Measurements from ENCODE around the gene CTXND2. TPM values are rescaled to one million over a fixed set of nuclear protein-coding genes. Genes with fewer than 3 reads are reported as not detected.
"Not testable (repeated sequence)": the region's sequence is repeated elsewhere in the genome, so short reads cannot be mapped to it uniquely, and the experiment has no call there.

The CTXND2 gene
- total RNA-seq, 1 donor from 2014 or later, result not detected

DNA sequence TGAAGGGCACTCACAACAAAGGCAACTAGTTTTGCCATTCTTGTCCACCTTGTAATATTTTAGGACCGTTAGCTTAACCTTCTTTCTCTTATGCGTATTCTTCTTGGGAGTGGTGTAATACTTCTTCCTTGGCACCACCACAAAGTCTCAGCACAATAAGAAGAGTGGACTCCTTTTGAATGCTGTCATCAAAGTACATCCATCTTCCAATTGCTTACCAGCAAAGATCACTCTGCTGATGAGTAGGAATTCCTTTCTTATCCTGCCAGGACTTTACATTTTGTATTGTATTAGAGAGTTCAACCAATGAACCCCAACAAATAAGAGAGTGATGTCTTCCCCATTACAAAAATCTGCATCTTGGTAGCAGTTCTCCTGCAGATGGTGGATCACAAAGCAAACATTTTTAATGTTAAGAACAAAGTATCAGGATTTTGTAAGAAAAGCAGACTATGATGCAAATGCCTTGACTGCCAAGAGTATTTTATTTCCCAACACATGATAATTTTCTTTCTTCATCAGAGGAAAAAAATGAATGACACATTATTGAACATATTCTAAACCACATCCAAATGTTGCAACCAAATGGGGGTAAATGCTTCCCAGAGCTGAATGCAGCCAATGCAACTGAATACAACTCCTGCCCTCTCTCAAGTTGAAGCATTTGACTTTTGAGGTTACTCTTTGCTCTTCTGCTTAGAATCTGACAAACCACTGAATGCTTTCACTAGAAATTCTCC, 5.4 kb upstream of the CTXND2 start:
- Histone ChIP-seq H3K4me1 (no peaks in the 10 kb centered on the region), H3K27ac (replicated peaks) (peak overlapping the region; percentile 49), H3K27me3 (ENCODE audit: low read depth) (no peaks in the 10 kb centered on the region), H3K9me3 (replicated peaks) (no peaks in the 10 kb centered on the region), H3K4me3 (no peak overlapping the region), H3K36me3 (no peaks in the 10 kb centered on the region)
- TF ChIP-seq CTCF (IDR thresholded peaks at IDR 0.05; ENCODE audit: borderline replicate concordance), result no peak
- intact Hi-C loops (cut with micrococcal nuclease), result no loop called here
- DNase-seq, result no peak

- H3K4me1 ChIP-seq; DNase-seq; H3K36me3 ChIP-seq; H3K27me3 ChIP-seq (ENCODE audit: low read depth); H3K4me3 ChIP-seq; H3K27ac ChIP-seq (replicated peaks); intact Hi-C loops (cut with micrococcal nuclease); H3K9me3 ChIP-seq (replicated peaks): not testable (repeated sequence)
Observed at GRCh38 chr1:150883121-150883520, 3.8 kb upstream of the CTXND2 start.

- TF ChIP-seq CTCF (IDR thresholded peaks at IDR 0.05; ENCODE audit: borderline replicate concordance), result no peak
- intact Hi-C loops (cut with micrococcal nuclease), result no loop called here
- DNase-seq, result no peak
- Histone ChIP-seq H3K4me1 (no peaks in the 10 kb centered on the region), H3K4me3 (no peak overlapping the region), H3K9me3 (replicated peaks) (no peaks in the 10 kb centered on the region), H3K36me3 (no peaks in the 10 kb centered on the region), H3K27me3 (ENCODE audit: low read depth) (no peaks in the 10 kb centered on the region), H3K27ac (replicated peaks) (no peak overlapping the region)
Observed at GRCh38 chr1:150888727-150889126, 1.8 kb downstream of the CTXND2 start.

DNA sequence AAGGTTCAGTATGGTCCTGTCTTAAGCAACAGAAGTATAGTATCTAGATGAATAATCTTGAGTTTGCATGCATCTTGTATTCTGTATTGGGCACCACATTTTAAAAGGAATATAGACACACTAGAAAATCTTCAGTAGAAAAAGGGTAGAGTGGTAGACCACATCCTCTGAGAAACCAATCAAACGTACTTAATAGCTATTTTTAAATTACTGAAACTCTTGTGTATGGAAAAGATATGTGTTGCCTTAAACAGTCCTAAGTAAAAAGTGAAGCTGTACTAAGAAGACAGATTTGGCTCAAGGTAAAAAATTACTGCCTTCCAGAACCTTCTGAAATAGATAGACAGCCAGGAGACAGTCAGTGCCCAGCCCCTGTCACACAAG, 3.1 kb downstream of the CTXND2 start:
- Histone ChIP-seq H3K27ac (replicated peaks) (no peak overlapping the region), H3K9me3 (replicated peaks) (no peaks in the 10 kb centered on the region), H3K27me3 (ENCODE audit: low read depth) (no peaks in the 10 kb centered on the region), H3K4me1 (no peaks in the 10 kb centered on the region), H3K36me3 (no peaks in the 10 kb centered on the region), H3K4me3 (no peak overlapping the region)
- no peak for DNase-seq
- TF ChIP-seq CTCF (IDR thresholded peaks at IDR 0.05; ENCODE audit: borderline replicate concordance), result no peak
- intact Hi-C loops (cut with micrococcal nuclease), result no loop called here

- Histone ChIP-seq H3K36me3 (no peaks in the 10 kb centered on the region), H3K4me3 (no peak overlapping the region), H3K9me3 (replicated peaks) (no peaks in the 10 kb centered on the region), H3K27me3 (ENCODE audit: low read depth) (no peaks in the 10 kb centered on the region), H3K4me1 (no peaks in the 10 kb centered on the region), H3K27ac (replicated peaks) (no peak overlapping the region)
- intact Hi-C loops (cut with micrococcal nuclease), result no loop called here
- TF ChIP-seq CTCF (IDR thresholded peaks at IDR 0.05; ENCODE audit: borderline replicate concordance), result no peak
- no peak for DNase-seq
Observed at GRCh38 chr1:150893336-150893913, 6.5 kb downstream of the CTXND2 start.

DNA sequence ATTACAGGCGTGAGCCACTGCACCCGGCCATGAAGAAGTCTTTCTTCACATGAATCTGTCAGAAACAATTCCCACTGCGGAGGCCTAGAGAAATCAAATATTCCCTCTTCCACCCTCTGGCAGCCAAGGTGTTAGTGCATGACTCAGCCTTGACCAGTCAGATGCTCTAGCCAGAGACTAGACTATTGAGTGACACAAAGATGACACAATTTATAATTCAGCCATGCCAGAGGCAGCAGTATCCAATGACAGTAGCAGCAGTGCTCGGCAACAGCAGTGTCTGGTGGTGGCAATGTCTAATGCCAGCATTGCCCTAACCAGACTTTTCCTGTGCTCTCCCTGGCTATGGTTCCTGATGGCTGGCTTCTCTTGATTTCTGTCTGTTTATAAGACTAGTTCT, 8.7 kb downstream of the CTXND2 start:
- no peak overlapping the region for H3K4me3 ChIP-seq
- no peaks in the 10 kb centered on the region for H3K4me1 ChIP-seq
- intact Hi-C loops (cut with micrococcal nuclease), result no loop called here
- TF ChIP-seq CTCF (IDR thresholded peaks at IDR 0.05; ENCODE audit: borderline replicate concordance), result no peak
- H3K27me3 ChIP-seq (ENCODE audit: low read depth), result no peaks in the 10 kb centered on the region
- DNase-seq, result no peak
- no peak overlapping the region for H3K27ac ChIP-seq (replicated peaks)
- no peaks in the 10 kb centered on the region for H3K9me3 ChIP-seq (replicated peaks)
- H3K36me3 ChIP-seq, result no peaks in the 10 kb centered on the region

DNA sequence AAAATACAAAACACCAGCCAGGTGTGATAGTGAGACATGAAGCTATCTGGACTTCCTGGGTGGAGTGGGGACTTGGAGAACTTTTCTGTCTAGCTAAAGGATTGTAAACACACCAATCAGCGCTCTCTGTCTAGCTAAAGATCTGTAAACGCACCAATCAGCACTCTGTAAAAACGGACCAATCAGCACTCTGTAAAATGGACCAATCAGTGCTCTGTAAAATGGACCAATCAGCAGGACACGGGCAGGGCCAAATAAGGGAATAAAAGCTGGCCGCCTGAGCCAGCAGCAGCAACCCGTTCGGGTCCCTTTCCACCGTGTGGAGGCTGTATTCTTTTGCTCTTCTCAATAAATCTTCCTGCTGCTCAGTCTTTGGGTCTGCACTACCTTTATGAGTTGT, 12.9 kb downstream of the CTXND2 start:
- H3K27ac ChIP-seq (replicated peaks); DNase-seq; intact Hi-C loops (cut with micrococcal nuclease); H3K4me3 ChIP-seq; H3K27me3 ChIP-seq (ENCODE audit: low read depth); H3K36me3 ChIP-seq; H3K4me1 ChIP-seq; H3K9me3 ChIP-seq (replicated peaks): not testable (repeated sequence)
